Measurements from ENCODE around the gene GTF3C1. TPM values are rescaled to one million over a fixed set of nuclear protein-coding genes. Genes with fewer than 3 reads are reported as not detected.
A peak's percentile ranks its signal among the peaks of the same experiment; 100 is the strongest.

Gene GTF3C1
- total and polyA plus RNA-seq, 2 of the 13 experiments (the other 11 are each of a cell fraction or from before 2014, with no cell fraction given): 29.2 to 72.7 TPM

- TF ChIP-seq, protein P1, sequence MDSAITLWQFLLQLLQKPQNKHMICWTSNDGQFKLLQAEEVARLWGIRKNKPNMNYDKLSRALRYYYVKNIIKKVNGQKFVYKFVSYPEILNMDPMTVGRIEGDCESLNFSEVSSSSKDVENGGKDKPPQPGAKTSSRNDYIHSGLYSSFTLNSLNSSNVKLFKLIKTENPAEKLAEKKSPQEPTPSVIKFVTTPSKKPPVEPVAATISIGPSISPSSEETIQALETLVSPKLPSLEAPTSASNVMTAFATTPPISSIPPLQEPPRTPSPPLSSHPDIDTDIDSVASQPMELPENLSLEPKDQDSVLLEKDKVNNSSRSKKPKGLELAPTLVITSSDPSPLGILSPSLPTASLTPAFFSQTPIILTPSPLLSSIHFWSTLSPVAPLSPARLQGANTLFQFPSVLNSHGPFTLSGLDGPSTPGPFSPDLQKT (CRISPR knock-in tag; IDR thresholded peaks at IDR 0.05; ENCODE audit: borderline replicate concordance): no peak
- TF ChIP-seq NFRKB (IDR thresholded peaks at IDR 0.05) (no peak), GATAD2A (CRISPR knock-in tag; IDR thresholded peaks at IDR 0.05) (peak; percentile 68), ZNF574 (CRISPR knock-in tag; IDR thresholded peaks at IDR 0.05) (no peak; the same call in 1 of the 2 replicates), EZH2 (conservative IDR thresholded peaks at IDR 0.05; ENCODE audit: low read depth, low read length) (no peak), TOE1 (CRISPR knock-in tag; IDR thresholded peaks at IDR 0.05) (no peak)
Measured at GRCh38 chr16:27470567-27471431, 78.9 kb downstream of the GTF3C1 start (continued).

- POLR2A ChIA-PET: no interaction called here
- Histone ChIP-seq H3K79me2 (ENCODE audit: insufficient read depth, low read length) (no peaks in the 10 kb centered on the region), H3K36me3 (replicated peaks in 1 of 2; ENCODE audit: control insufficient read depth in 1 of 2, insufficient read depth in 2 of 2, low read length in 2 of 2) (peaks cover 72 to 98% of the 10 kb centered on the region in 2 experiments), H3K9ac (ENCODE audit: insufficient read depth, low read depth, low read length) (no peak overlapping the region), H4K20me1 (ENCODE audit: insufficient read depth, low read length) (no peaks in the 10 kb centered on the region), H3K9me3 (ENCODE audit: low read length) (no peaks in the 10 kb centered on the region), H3K4me2 (ENCODE audit: low read depth, low read length) (no peak overlapping the region), H3K27me3 (ENCODE audit: control insufficient read depth in 1 of 2, insufficient read depth in 2 of 2, low read length in 2 of 2) (no peaks in the 10 kb centered on the region), H3K4me1 (ENCODE audit: insufficient read depth, low read length) (peaks cover 29% of the 10 kb centered on the region), H3K4me3 (replicated peaks in 1 of 3; ENCODE audit: insufficient read depth in 1 of 3, low read depth in 2 of 3, low read length in 3 of 3) (no peak overlapping the region), H2AFZ (ENCODE audit: low read length) (no peak overlapping the region), H3K27ac (ENCODE audit: extremely low read length, insufficient read depth, low read length) (no peak overlapping the region)
- ATAC-seq (no peak), DNase-seq (ENCODE audit: low spot score) (no peak), FAIRE-seq (no peak)
- BruUV-seq (replicated peaks): no TSS peak
- in situ Hi-C loops (cut with HindIII; ENCODE audit: extremely low pct_ligation_motif_present, low pct_unique_long_range_greater_than_20kb) (no loop called here), intact Hi-C loops (cut with micrococcal nuclease; ENCODE audit: unreplicated experiment) (no loop called here)
- CTCF ChIA-PET (ENCODE audit: low intra/inter-chr PET ratio, low total read pairs): no interaction called here
- WGBS (ENCODE audit: low lambda C conversion rate): 97% methylated on average over 17 of the region's 22 CpGs
- no peak for TF ChIP-seq GFI1 (CRISPR knock-in tag; IDR thresholded peaks at IDR 0.05; ENCODE audit: borderline replicate concordance)
- TF ChIP-seq, protein P2, sequence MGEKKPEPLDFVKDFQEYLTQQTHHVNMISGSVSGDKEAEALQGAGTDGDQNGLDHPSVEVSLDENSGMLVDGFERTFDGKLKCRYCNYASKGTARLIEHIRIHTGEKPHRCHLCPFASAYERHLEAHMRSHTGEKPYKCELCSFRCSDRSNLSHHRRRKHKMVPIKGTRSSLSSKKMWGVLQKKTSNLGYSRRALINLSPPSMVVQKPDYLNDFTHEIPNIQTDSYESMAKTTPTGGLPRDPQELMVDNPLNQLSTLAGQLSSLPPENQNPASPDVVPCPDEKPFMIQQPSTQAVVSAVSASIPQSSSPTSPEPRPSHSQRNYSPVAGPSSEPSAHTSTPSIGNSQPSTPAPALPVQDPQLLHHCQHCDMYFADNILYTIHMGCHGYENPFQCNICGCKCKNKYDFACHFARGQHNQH (CRISPR knock-in tag; IDR thresholded peaks at IDR 0.05): no peak
- peak; percentile 15 for TF ChIP-seq HNRNPLL (IDR thresholded peaks at IDR 0.05; ENCODE audit: low read depth, low read length, poor library complexity, severe bottlenecking)
- TF ChIP-seq KLF11 (CRISPR knock-in tag; IDR thresholded peaks at IDR 0.05): no peak
- TF ChIP-seq AGO2 (optimal IDR thresholded peaks at IDR 0.05; ENCODE audit: low read depth, low read length): peak; percentile 61
- no peak for TF ChIP-seq NONO (IDR thresholded peaks at IDR 0.05)
- no peak for TF ChIP-seq NONO (CRISPR knock-in tag; conservative IDR thresholded peaks at IDR 0.05)
- TF ChIP-seq, protein P3, sequence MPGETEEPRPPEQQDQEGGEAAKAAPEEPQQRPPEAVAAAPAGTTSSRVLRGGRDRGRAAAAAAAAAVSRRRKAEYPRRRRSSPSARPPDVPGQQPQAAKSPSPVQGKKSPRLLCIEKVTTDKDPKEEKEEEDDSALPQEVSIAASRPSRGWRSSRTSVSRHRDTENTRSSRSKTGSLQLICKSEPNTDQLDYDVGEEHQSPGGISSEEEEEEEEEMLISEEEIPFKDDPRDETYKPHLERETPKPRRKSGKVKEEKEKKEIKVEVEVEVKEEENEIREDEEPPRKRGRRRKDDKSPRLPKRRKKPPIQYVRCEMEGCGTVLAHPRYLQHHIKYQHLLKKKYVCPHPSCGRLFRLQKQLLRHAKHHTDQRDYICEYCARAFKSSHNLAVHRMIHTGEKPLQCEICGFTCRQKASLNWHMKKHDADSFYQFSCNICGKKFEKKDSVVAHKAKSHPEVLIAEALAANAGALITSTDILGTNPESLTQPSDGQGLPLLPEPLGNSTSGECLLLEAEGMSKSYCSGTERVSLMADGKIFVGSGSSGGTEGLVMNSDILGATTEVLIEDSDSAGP (CRISPR knock-in tag; IDR thresholded peaks at IDR 0.05; ENCODE audit: borderline replicate concordance): 0 out of 2 replicates have a peak, but pooled peaks have one; percentile 16
Measured at GRCh38 chr16:27468941-27469531, 80.7 kb downstream of the GTF3C1 start.

Data from HepG2 (cell line).